COR-L47 (cell line): Measurements from ENCODE around the gene CD27.
A peak's percentile ranks its signal among the peaks of the same experiment; 100 is the strongest.
"Not testable (repeated sequence)": the region's sequence is repeated elsewhere in the genome, so short reads cannot be mapped to it uniquely, and the experiment has no call there.

ENCODE experiments used
- DNase-seq: peaks from one replicate; lab custom pipeline; 2025; lab: John Stamatoyannopoulos, UW

CD27 gene

DNA sequence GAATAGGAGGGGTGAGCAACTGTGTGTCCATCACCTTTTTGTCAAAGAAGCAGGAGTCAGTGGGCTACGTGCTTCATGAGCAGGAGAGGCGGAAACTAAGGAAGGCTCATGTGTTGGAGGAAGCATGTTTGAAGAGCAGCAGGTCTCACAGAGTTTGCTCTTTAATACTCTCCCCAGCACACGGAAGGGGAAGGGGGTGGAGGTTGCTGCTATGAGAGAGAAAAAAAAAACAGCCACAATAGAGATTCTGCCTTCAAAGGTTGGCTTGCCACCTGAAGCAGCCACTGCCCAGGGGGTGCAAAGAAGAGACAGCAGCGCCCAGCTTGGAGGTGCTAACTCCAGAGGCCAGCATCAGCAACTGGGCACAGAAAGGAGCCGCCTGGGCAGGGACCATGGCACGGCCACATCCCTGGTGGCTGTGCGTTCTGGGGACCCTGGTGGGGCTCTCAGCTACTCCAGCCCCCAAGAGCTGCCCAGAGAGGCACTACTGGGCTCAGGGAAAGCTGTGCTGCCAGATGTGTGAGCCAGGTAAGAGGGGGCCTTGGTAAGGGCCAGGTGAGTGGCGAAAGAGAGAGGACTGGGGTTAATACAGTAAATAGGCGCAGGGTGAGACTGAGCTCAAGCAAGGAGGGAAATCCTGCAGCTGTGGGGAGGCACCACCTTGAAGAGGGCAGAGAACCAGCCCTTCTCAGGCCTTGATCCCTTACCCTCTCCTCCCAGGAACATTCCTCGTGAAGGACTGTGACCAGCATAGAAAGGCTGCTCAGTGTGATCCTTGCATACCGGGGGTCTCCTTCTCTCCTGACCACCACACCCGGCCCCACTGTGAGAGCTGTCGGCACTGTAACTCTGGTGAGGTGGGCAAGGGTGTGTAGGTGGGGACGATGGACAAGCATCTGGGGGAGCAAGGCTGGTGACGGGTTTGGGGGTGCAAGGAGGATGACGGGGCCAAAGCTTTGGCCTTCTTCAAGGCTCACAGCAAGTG is at the start of gene CD27:
TSS of gene CD27 (plus strand) at position 252 of the 985 bp plus-strand sequence. CDS start at position 393, 141 bp downstream.
- no peak for DNase-seq

GRCh38 chr12:6396031-6396430 is 48.7 kb upstream of the CD27 start:
- DNase-seq = no peak

DNA sequence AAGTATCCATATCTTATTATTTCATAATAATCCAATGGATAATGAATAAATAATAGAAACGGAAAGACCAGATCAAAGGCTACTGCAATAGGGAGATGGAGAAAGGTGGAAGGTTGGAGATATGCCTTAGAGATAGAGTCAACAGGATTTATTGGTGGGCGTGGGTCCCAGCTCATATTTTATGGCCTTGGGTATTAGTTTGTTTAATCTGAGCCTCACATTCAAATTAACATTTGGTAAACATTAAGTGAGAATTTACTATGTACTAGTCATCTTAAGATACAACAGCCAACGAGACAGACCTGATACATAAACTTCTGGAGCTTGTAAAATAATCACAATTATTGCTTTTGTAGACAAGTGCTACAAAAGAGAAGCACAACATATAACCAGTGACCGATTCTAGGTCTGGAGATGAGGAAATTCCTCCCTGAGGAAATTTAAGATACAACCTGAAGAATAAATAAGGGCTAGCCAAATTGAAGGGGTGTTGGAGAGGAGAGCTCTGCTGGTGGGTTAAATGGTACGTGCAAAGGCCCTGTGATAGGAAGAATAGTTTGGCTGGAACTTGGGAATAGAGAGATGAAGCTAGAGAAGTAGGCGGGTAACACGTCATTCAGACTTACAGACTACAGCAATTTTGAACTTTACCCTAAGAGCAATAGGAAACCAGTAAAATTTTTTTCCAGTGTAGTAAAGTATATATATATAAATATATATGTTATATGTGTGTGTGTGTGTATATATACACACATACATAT is 44.7 kb upstream of the CD27 start:
- DNase-seq = no peak

DNA sequence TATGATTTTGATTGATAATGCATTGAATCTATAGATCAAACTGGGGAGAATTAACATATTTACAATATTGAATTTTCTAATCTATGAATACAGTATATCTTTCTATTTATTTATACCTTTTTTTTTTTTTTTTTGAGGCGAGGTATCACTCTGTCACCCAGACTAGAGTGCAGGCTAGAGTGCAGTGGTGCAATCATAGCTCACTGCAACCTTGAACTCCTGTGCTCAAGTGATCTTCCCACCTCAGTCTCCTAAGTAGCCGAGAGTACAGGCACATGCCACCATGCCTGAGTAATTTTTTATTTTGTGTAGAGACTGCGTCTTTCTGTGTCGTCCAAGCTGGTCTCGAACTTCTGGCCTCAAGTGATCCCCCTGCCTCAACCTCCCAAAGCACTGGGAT is 40.4 kb upstream of the CD27 start:
- no peak for DNase-seq

DNA sequence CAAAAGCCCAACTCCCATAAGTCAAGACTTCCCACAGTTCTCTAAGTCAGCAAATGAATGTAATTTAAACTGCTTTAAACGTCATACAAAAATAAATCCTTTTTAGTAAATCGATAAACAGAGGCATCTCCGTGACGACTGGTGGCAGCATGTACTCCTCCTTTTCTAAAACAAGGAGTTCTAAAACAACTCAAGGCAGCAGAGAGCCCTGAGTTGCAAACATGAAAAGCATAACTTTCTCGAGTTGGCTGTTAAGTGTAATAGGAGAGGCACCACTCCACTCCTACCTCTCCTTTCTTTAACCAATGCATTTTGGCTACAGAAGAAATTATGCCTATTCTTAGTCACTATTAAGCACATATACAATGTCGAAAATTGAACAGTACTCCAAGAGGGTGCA is 38.8 kb upstream of the CD27 start:
- no peak for DNase-seq

DNA sequence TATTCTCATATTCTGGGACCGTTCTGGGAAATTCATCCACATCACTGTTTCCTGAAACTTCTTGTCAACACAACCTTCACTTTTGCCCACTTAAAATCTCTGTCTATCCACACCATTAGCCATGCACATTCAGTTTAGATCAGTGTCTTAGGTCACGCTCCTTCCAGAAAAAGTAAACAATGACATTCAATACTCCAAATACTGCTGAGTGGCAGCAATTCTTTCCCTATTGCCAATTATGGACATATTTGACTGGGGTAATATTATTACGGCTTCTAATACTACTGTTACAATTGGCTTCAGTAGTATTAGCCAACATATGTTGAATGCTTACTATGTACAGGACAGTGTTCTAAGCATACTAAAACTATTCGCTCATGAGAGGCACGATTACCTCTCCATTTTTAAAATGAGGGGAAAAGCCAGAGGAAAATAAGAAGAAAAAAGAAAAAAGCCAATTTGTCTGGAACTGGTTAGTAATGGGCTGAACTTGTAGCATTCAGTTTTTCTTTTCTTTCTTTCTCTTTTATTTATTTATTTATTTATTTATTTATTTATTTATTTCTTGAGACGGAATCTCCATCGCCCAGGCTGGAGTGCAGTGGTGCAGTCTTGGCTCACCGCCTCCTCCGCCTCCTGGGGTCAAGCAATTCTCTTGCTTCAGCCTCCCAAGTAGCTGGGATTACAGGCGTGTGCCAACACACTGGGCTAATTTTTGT is 37.4 kb upstream of the CD27 start:
- no peak for DNase-seq

- DNase-seq = no peak
Measured at GRCh38 chr12:6416596-6416995, 28.2 kb upstream of the CD27 start.

- no peak for DNase-seq
Measured at GRCh38 chr12:6418796-6419195, 26.0 kb upstream of the CD27 start.

DNA sequence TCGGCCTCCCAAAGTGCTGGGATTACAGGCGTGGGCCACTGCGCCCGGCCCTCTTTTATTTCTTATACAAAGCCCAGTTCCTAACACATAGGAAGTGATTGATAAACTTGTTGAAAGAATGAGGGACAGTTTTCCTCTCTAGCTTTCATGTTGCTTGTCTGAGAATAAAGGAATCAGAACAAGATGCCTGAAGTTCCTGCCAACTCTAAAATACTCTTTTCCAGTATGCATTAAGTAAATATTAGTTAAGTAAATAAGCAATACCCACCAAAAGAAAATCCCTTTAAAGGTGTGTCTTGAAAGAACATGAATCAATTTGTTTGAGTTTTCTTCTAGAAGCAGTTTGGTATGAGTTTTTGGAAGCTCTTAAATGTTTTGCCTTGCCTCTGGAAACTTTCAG is 24.4 kb upstream of the CD27 start:
- DNase-seq = no peak

- peak; percentile 64 for DNase-seq
Measured at GRCh38 chr12:6423267-6424007, 21.3 kb upstream of the CD27 start.

- DNase-seq = no peak
Measured at GRCh38 chr12:6424008-6424347, 20.8 kb upstream of the CD27 start.

DNA sequence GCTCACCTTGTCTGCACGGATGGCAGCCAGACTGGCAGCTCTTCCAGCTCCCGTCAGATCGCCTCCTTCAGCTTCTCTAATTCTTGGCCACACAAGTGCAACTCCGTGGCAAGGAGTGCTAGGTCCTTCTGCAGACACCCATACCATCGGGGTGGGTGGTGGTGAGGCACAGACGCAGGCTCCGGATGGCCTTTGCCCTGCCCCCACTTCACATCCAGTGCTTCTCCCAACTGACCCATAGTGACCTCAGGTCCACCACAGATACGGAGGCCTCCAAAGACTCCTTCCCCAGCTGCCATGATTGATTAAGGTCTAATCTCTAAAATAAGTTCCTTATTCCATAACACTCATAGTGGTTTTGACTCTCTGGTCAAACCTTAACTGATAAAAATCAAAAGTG is 19.9 kb upstream of the CD27 start:
- DNase-seq = no peak

DNA sequence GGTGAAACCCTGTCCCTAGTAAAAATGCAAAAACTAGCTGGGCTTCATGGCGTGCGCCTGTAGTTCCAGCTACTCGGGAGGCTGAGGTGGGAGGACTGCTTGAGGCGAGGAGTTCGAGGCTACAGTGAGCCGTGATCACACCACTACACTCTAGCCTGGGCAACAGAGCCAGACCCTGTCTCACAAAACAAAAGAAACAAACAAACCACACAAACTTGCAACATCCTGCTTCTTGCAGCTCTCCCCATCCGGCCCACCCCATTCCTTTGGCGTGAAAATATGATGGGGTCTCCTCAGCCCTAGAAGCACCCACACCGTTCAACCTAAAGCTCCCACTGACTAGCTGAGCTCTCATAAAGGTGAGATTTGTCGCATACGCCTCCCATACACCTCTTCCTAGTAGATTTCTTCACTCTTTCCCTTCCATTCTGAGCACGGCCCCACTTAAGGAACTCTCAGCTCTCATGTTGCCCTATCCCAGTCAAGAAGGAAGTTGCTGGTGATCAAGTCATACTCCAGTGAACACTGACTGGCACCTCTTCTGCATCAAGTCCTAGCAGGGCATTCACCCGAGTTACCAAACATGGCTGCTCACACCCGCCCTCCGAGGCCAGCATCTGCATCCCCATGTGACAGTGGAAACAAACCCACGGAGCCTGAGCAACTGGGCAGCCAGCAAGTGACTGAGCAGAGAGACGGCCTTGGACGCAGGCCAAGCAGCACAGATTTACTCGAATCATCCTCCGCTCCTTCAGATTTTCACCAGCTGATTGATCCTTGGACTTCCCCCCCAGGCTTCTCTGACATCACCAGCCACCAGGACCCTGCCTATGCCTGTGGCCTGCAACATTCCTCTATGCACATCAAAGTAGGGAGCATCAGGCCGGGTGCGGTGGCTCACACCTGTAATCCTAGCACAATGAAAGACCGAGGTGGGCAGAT is 18.9 kb upstream of the CD27 start:
- DNase-seq = no peak

- DNase-seq = no peak
Measured at GRCh38 chr12:6426882-6427671, 17.7 kb upstream of the CD27 start.

- DNase-seq = not testable (repeated sequence)
Measured at GRCh38 chr12:6427796-6428195, 17.0 kb upstream of the CD27 start.

GRCh38 chr12:6428326-6428725 is 16.4 kb upstream of the CD27 start:
- DNase-seq = no peak

DNA sequence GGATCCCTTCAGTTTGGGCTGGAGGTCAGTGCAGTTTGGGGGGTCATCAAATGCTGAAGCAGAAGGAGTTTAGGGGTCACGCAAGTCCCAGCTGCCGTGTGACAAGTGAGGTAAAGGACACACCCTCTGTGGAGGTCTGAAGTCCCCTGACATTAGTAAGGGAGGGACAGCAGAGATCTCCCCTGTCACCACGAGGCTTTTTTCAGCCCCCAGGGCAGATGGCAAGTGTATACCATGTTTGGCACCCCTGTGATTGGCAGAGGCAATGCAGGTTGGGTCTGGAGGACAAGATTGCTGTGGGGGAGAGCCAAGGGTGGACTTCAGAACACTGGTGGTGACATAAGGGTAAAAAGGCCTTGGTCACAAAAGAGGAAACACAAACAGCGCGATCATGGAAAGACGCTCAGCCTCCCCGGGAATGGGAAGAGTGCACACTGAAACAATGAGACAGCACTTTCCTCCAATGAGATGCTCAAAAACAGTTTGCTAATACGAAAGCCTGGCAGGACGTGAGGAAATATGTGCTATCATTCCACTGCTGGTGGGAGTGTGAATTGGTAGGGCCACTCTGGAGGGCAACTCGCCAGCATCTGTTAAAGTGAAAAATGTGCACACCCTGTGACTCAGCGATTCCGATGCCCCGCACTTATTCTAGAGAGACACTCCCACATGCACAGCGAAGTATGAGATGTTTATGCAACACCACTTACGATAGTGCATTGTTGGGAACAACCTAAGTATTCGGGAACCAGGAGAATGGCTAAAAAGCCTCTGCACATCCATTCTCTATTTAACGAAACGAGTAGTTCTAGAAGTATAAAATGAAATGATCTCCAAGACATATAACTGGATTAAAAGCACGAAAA is 14.4 kb upstream of the CD27 start:
- DNase-seq = no peak

GRCh38 chr12:6432991-6433390 is 11.8 kb upstream of the CD27 start:
- DNase-seq = no peak
